SK-N-SH (cell line): ENCODE data around the gene RIOK1. TPM values are rescaled to one million over a fixed set of nuclear protein-coding genes. Genes with fewer than 3 reads are reported as not detected.

Source experiments
- CTCF ChIA-PET: fragments of 300-600, 350-600 bp; formaldehyde crosslinking; extraction: SDS; loops from one replicate; lab custom pipeline; 2021; lab: Yijun Ruan, JAX
- POLR2A ChIA-PET: fragments of 350-600 bp; sonication (Branson Sonifier 250); formaldehyde crosslinking; extraction: SDS; loops from one replicate; lab custom pipeline; 2020; ENCODE audit warnings: antibody characterized with exemption, inconsistent platforms; lab: Yijun Ruan, JAX
- DNase-seq: peaks from one replicate; pipeline ENCODE4 v3.0.0; 2012
- H2AFZ ChIP-seq: fragments of 200-600 bp; sonication (generic); 2 replicates; pipeline ENCODE4 v1.8.1; 2016; ENCODE audit warnings: antibody characterized with exemption, mild to moderate bottlenecking, low read depth
- H3F3A ChIP-seq: fragments of 200-600 bp; sonication (generic); replicated peaks from 2 replicates; pipeline ENCODE3; 2016; ENCODE audit warnings: antibody characterized with exemption, mild to moderate bottlenecking; ENCODE audit not compliant: insufficient read depth
- H3K27ac ChIP-seq, 2 experiments: fragments of 200-500 bp in 1 of 2; fragments of 200-600 bp in 1 of 2; sonication (Bioruptor generic) in 1 of 2; sonication (generic), shearing (Covaris generic) in 1 of 2; 2 replicates each; pipeline versions ENCODE4 v1.5.1 to v1.6.1; 2014 to 2016; ENCODE audit warnings: low read depth in 2 of 2, inconsistent platforms in 1 of 2, low read length in 1 of 2, mild to moderate bottlenecking in 1 of 2, mixed read lengths in 1 of 2
- H3K27me3 ChIP-seq: fragments of 200-600 bp; sonication (generic), shearing (Covaris generic); 2 replicates; pipeline ENCODE4 v1.6.1; 2016; ENCODE audit warnings: mixed run types; ENCODE audit not compliant: insufficient read depth
- H3K36me3 ChIP-seq, 2 experiments: fragments of 200-500 bp in 1 of 2; fragments of 200-600 bp in 1 of 2; sonication (Bioruptor generic) in 1 of 2; sonication (generic) in 1 of 2; replicated peaks in 1 of 2; 2 replicates each; pipeline versions ENCODE3 to v1.5.1; 2014 to 2016; ENCODE audit warnings: low read length in 1 of 2, mild to moderate bottlenecking in 1 of 2; ENCODE audit not compliant: insufficient read depth in 2 of 2, control insufficient read depth in 1 of 2
- H3K4me1 ChIP-seq, 2 experiments: fragments of 200-500 bp in 1 of 2; fragments of 200-600 bp in 1 of 2; sonication (Bioruptor generic) in 1 of 2; sonication (generic), shearing (Covaris generic) in 1 of 2; 2 replicates each; pipeline versions ENCODE4 v1.5.1 to v1.6.1; 2014 to 2016; ENCODE audit warnings: low read depth in 1 of 2, low read length in 1 of 2, mixed run types in 1 of 2; ENCODE audit not compliant: insufficient read depth in 2 of 2, control insufficient read depth in 1 of 2
- H3K4me2 ChIP-seq: fragments of 200-600 bp; sonication (generic), shearing (Covaris generic); 2 replicates; pipeline ENCODE4 v1.6.1; 2017; ENCODE audit warnings: mixed run types
- H3K4me3 ChIP-seq, 2 experiments: fragments of 200-500 bp in 1 of 2; fragments of 200-600 bp in 1 of 2; sonication (Bioruptor generic) in 1 of 2; sonication (generic), shearing (Covaris generic) in 1 of 2; 2 replicates each; pipeline versions ENCODE4 v1.5.1 to v1.8.1; 2014 to 2016; ENCODE audit warnings: low read depth in 2 of 2, inconsistent platforms in 1 of 2, low read length in 1 of 2, mild to moderate bottlenecking in 1 of 2, mixed read lengths in 1 of 2, moderate library complexity in 1 of 2
- H3K79me2 ChIP-seq: fragments of 200-600 bp; sonication (generic); 2 replicates; pipeline ENCODE4 v1.8.1; 2017; ENCODE audit warnings: mild to moderate bottlenecking; ENCODE audit not compliant: insufficient read depth
- H3K9ac ChIP-seq: fragments of 200-600 bp; sonication (generic); 2 replicates; pipeline ENCODE4 v1.6.1; 2017; ENCODE audit warnings: mixed run types
- H3K9me2 ChIP-seq: fragments of 200-600 bp; sonication (generic); 2 replicates; pipeline ENCODE4 v1.6.1; 2017; ENCODE audit warnings: mixed run types
- H3K9me3 ChIP-seq: fragments of 200-600 bp; sonication (generic); 2 replicates; pipeline ENCODE4 v1.6.1; 2017; ENCODE audit warnings: mixed run types, mild to moderate bottlenecking, moderate library complexity
- H4K20me1 ChIP-seq: fragments of 200-600 bp; sonication (generic); 2 replicates; pipeline ENCODE4 v1.6.1; 2017; ENCODE audit warnings: mild to moderate bottlenecking, mixed run types; ENCODE audit not compliant: insufficient read depth
- CTCF ChIP-seq: fragments of 200-600 bp; sonication (generic); IDR thresholded peaks from 2 replicates; pipeline ENCODE4 v1.6.1; 2017; ENCODE audit warnings: antibody characterized with exemption, mild to moderate bottlenecking, moderate library complexity
- EZH2phosphoT487 ChIP-seq: fragments of 200-600 bp; sonication (generic); IDR thresholded peaks from 2 replicates; pipeline ENCODE4 v1.6.1; 2017; ENCODE audit warnings: low read depth, mixed run types, mild to moderate bottlenecking, antibody characterized with exemption, moderate library complexity, borderline replicate concordance
- FOXJ3 ChIP-seq: sonication (generic); formaldehyde crosslinking; IDR thresholded peaks from 2 replicates; pipeline ENCODE4 v1.5.1; 2020; ENCODE audit warnings: mild to moderate bottlenecking, missing genetic modification reagents
- FOXM1 ChIP-seq: IDR thresholded peaks from 2 replicates; pipeline ENCODE4 v1.4.0; 2012; ENCODE audit warnings: low read depth, mild to moderate bottlenecking
- GABPA ChIP-seq: IDR thresholded peaks from 2 replicates; pipeline ENCODE4 v1.4.0; 2012; ENCODE audit warnings: low read depth, mild to moderate bottlenecking
- GATA2 ChIP-seq: sonication (generic); formaldehyde crosslinking; IDR thresholded peaks from 2 replicates; pipeline ENCODE4 v1.5.0; 2020; ENCODE audit warnings: mild to moderate bottlenecking, missing genetic modification reagents
- IRF3 ChIP-seq: fragments of 150-350 bp; IDR thresholded peaks from 2 replicates; pipeline ENCODE4 v1.6.1; 2016; ENCODE audit warnings: mild to moderate bottlenecking, low read depth, low read length
- NFIC ChIP-seq: IDR thresholded peaks from 2 replicates; pipeline ENCODE4 v1.4.0; 2012; ENCODE audit warnings: borderline replicate concordance
- NRF1 ChIP-seq: IDR thresholded peaks from 2 replicates; pipeline ENCODE4 v1.6.1; 2012; ENCODE audit warnings: low read depth, mild to moderate bottlenecking, low read length
- PBX3 ChIP-seq: IDR thresholded peaks from 2 replicates; pipeline ENCODE4; 2012
- RAD21 ChIP-seq: IDR thresholded peaks from 2 replicates; pipeline ENCODE4 v1.6.1; 2012; ENCODE audit warnings: mild to moderate bottlenecking, low read length
- REST ChIP-seq: IDR thresholded peaks from 2 replicates; pipeline ENCODE4 v1.6.1; 2012; ENCODE audit warnings: mild to moderate bottlenecking, low read depth, low read length, moderate library complexity
- RFX5 ChIP-seq: IDR thresholded peaks from 2 replicates; pipeline ENCODE4 v1.6.1; 2012; ENCODE audit warnings: mild to moderate bottlenecking, improper control_type of control experiment, low read length
- SIN3A ChIP-seq: IDR thresholded peaks from 2 replicates; pipeline ENCODE4 v1.6.1; 2012; ENCODE audit warnings: low read depth, mild to moderate bottlenecking, low read length, moderate library complexity, borderline replicate concordance
- SMC3 ChIP-seq: IDR thresholded peaks from 2 replicates; pipeline ENCODE4 v1.6.1; 2012; ENCODE audit warnings: low read depth, low read length, improper control_type of control experiment
- TEAD4 ChIP-seq: IDR thresholded peaks from 2 replicates; pipeline ENCODE4 v1.4.0; 2012; ENCODE audit warnings: mild to moderate bottlenecking, borderline replicate concordance; ENCODE audit not compliant: insufficient read depth
- USF2 ChIP-seq: fragments of 150-350 bp; IDR thresholded peaks from 2 replicates; pipeline ENCODE4 v1.6.1; 2017; ENCODE audit warnings: antibody characterized with exemption, low read length, low read depth, borderline replicate concordance
- WGBS: methylation state at CpG from one replicate; pipeline ENCODE4 v1.1.6; 2017; ENCODE audit warnings: low lambda C conversion rate; 5-methylcytosine and 5-hydroxymethylcytosine counted together
- polyA plus RNA-seq, 3 experiments: library from polyadenylated mRNA; depleted of rRNA; stranded (reverse); fragments of >200 nt; gene quantifications; 2 replicates each; pipeline ENCODE4 v1.2.3, GENCODE V29; 2012

The RIOK1 gene
- polyA plus RNA-seq, 1 of the 3 experiments (the other 2 are of a cell fraction) = 18.7 TPM

GRCh38 chr6:7381092-7381491 is 8.5 kb upstream of the RIOK1 start:
- Histone ChIP-seq H2AFZ (no peak overlapping the region), H4K20me1 (no peaks in the 10 kb centered on the region), H3K4me2 (no peak overlapping the region), H3K9ac (no peak overlapping the region), H3K27ac (no peak overlapping the region), H3K9me2 (no peaks in the 10 kb centered on the region), H3K9me3 (no peaks in the 10 kb centered on the region), H3K27me3 (no peaks in the 10 kb centered on the region), H3K4me3 (no peak overlapping the region), H3K4me1 (no peaks in the 10 kb centered on the region), H3F3A (no peaks in the 10 kb centered on the region), H3K79me2 (no peaks in the 10 kb centered on the region), H3K36me3 (no peaks in the 10 kb centered on the region)
- no peak for DNase-seq
- ChIA-PET POLR2A (no interaction called here), CTCF (no interaction called here)
- TF ChIP-seq REST = no peak
- TF ChIP-seq GABPA = no peak
- TF ChIP-seq IRF3 = no peak
- TF ChIP-seq TEAD4 = no peak
- TF ChIP-seq SIN3A = no peak
- no peak for TF ChIP-seq GATA2 (CRISPR knock-in tag)
- TF ChIP-seq NRF1 = no peak
- no peak for TF ChIP-seq PBX3
- TF ChIP-seq NFIC = no peak
- TF ChIP-seq RFX5 = no peak
- no peak for TF ChIP-seq FOXM1
- no peak for TF ChIP-seq SMC3
- no peak for TF ChIP-seq EZH2phosphoT487
- no peak for TF ChIP-seq CTCF
- no peak for TF ChIP-seq RAD21
- no peak for TF ChIP-seq USF2
- no peak for TF ChIP-seq FOXJ3 (CRISPR knock-in tag)
- 100% methylated on average over 1 of the region's 1 CpG for WGBS
